Muscle layer of duodenum (tissue), 2 donors: ENCODE results near the gene SORCS2.
A peak's percentile ranks its signal among the peaks of the same experiment; 100 is the strongest.

Source experiments
- H3K27ac ChIP-seq: one replicate; pipeline ENCODE4 v1.7.0; 2013; ENCODE audit warnings: mild to moderate bottlenecking, low read length
- H3K27me3 ChIP-seq: one replicate; pipeline ENCODE4 v1.7.0; 2013; ENCODE audit warnings: low read depth, mild to moderate bottlenecking, control low read depth, low read length
- H3K36me3 ChIP-seq, 2 donors: one replicate each; pipeline ENCODE4 v1.7.0; 2013; ENCODE audit warnings: low read length in 2 of 2, control low read depth in 1 of 2, mild to moderate bottlenecking in 1 of 2; ENCODE audit not compliant: insufficient read depth in 2 of 2, control insufficient read depth in 1 of 2
- H3K4me1 ChIP-seq, 2 donors: one replicate each; pipeline ENCODE4 v1.7.0; 2013; ENCODE audit warnings: low read length in 2 of 2, mild to moderate bottlenecking in 2 of 2, control low read depth in 1 of 2, moderate library complexity in 1 of 2; ENCODE audit not compliant: insufficient read depth in 2 of 2, control insufficient read depth in 1 of 2
- H3K4me3 ChIP-seq, 2 donors: one replicate each; pipeline ENCODE4 v1.7.0; 2013; ENCODE audit warnings: low read length in 2 of 2, low read depth in 1 of 2, mild to moderate bottlenecking in 1 of 2
- H3K9me3 ChIP-seq, 2 donors: one replicate each; pipeline ENCODE4 v1.7.0; 2013; ENCODE audit warnings: low read length in 2 of 2, control low read depth in 1 of 2, mild to moderate bottlenecking in 1 of 2; ENCODE audit not compliant: control insufficient read depth in 1 of 2
- donor health status: healthy.

SORCS2 gene

DNA sequence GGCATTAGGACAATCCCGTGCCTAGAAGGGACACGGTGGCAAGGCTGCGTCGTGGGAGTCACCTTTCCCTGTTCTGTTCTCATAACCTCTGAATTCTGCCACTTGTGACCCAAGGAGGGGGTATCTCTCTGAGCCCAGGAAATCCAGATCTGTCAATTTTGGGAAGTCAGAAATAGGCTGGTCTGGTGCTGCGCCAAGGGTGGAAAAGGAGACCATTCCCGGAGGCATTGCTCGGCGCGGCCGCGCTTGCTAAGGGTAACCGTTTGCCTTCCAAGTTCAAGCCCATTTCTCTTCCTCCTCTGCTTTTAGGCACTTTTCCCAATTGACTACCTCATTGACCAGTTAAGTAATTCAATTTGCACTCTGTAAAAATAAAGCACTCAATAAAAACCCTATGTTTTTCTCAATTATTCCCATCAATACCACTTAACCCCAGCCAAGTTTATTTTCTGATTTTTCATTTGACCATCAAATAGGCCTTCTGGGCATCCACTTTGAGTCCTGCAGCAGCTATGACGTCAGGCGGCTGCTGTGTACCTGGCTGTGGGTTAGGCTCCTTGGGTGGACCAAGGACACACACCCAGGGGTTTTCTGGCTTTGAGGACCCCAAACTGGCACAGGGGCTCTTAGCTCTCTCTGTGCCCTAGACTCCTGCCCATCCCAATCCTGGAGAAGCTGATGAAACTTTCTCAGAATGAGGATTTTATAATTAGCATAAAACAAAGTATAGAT is 12.5 kb downstream of the SORCS2 start:
- no peak overlapping the region for H3K4me3 ChIP-seq
- no peak overlapping the region for H3K27ac ChIP-seq
- H3K27me3 ChIP-seq, result no peaks in the 10 kb centered on the region
- peaks cover 9 to 40% of the 10 kb centered on the region in 2 donors for H3K4me1 ChIP-seq
- no peaks in the 10 kb centered on the region for H3K36me3 ChIP-seq
- no peaks in the 10 kb centered on the region for H3K9me3 ChIP-seq

DNA sequence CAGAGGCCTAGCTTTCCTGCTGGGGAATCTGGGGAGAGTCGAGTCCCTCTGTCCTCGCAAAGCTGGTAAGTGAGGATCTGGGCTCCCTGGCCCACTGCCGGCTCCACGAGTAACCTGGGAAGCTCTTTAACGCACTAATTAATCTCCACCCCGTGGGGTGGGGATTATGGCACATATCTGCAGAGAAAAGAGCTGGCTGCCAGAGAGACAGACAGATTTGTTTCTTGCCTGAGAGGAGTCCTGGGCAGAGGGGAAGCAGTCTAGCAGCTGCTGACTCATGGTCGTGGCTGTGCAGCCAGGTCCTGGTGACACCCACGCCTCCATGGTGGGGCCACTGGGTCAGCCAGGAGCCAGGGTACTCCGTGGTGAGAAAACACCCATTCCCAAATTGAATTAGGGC is 14.0 kb downstream of the SORCS2 start:
- Histone ChIP-seq H3K27ac (peak overlapping the region; percentile 74), H3K27me3 (no peaks in the 10 kb centered on the region)

DNA sequence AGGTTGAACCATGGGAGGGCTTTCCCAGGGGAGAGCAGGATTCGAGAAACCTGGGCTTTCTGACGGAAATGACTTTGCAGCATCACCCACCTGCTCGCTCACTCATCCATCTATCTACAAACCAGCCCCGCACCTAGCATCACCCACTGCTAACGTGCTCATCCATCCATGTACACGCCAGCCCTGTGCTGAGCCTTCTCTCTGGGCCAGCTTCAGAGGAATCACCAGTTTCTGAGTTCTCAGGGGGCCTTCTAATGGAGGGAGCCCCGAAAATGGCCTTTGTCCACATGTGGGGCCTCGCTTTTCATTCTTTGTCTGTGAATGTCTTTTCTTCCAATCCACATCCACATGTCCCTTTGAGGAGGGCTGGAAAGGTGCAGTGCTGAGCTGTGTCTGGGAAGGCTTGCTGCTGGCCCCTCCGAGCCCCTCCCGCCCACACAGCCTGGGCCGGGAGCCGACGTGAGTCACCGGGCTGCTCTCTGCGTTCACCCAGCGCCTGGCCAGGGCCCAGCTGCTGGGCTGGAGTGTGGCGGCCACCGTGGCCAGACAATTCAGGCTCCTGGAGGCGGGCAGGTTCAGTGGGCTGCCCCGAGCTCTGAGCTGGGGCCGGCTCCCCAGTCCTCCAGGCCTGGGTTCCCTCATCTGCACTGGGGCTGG is 14.7 kb downstream of the SORCS2 start:
- Histone ChIP-seq H3K27ac (peak overlapping the region; percentile 74), H3K4me3 (peak overlapping the region; percentile 5 to 32), H3K9me3 (no peaks in the 10 kb centered on the region)

More for the DNA sequence above, 14.0 kb downstream of the SORCS2 start:
- peaks cover 9 to 40% of the 10 kb centered on the region in 2 donors for H3K4me1 ChIP-seq
- H3K4me3 ChIP-seq, result peak overlapping the region in 1 of 2 donors; percentile 32
- no peaks in the 10 kb centered on the region for H3K36me3 ChIP-seq
- H3K9me3 ChIP-seq, result no peaks in the 10 kb centered on the region

DNA sequence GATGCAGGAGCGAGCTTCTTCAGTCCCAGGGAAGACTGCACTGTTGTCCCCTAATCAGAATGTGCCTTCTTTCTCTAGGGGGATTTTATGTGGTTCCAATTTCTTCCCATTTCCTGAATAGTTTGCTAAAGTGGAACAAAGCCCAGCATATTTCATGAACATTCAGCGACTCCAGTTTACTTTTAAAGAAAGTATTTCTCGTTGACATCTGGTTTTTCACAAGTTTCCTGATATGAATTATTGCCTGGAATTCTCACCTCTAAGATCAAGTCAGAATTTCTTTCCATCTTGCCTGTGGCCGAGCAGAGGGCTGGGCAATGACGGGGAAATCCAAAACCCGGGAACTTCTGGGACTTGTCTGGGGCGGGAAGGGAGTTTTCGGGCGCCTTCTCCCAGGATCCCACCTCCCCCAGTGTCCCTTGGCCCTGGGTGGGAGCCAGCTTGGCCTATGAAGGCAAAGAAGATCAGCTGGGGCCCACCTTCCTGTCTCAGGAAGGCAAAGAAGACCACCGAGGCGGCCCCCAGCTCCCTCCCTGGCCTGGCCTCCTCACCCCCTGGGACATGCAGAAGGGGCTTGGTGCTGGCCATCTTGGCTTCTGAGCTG is 15.4 kb downstream of the SORCS2 start:
- H3K4me1 ChIP-seq, result peaks cover 9 to 32% of the 10 kb centered on the region in 2 donors
- no peak overlapping the region for H3K27ac ChIP-seq
- no peaks in the 10 kb centered on the region for H3K27me3 ChIP-seq
- no peaks in the 10 kb centered on the region for H3K9me3 ChIP-seq
- no peaks in the 10 kb centered on the region for H3K36me3 ChIP-seq
- no peak overlapping the region for H3K4me3 ChIP-seq

More for the DNA sequence above, 14.7 kb downstream of the SORCS2 start:
- Histone ChIP-seq H3K4me1 (peaks cover 9 to 36% of the 10 kb centered on the region in 2 donors), H3K36me3 (no peaks in the 10 kb centered on the region), H3K27me3 (no peaks in the 10 kb centered on the region)

DNA sequence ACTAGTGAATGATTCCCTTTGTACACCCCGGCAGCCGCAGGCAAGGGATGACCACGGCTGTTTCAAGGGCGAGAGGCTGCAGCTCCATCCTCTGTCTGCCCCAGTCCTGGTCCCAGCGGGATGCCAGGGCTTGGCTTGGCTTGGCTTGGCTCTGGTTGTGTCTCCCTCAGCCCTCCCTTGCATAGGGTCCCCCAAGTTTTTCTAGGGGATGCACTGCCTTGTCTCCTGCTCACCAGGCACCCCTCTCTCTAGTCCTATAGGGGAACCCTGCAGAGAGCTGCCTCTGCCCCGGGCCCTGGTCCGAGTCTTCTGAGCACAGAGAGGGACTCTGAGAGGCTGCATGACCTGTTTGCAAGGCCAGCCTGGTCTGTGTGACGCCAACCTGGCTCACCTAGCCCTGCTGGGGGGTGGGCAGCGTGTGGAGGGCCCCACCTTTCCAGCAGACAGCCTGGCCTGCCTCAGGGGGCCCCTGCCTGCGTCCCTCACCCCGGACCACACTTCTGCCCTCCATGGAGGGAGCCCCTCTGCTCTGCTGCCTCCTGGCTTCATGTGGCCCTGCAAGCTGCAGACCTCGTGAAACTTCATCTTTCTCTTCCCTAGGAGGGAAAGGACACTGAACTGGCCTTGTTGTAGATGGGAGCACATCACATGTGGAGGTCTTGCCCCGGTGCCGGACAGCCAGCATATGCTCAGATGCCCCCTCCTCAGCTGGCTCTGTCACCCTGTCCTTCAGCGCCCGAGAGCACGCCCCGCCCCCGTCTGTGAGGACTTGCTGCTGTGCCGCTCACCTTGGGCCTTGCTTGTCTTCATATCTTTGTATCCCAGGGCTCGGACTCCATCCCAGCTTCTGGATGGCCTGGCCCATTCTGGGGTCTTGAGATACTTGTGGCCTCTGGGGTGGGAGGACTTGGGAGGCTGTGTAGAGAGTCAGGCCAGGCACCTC is 16.4 kb downstream of the SORCS2 start:
- Histone ChIP-seq H3K27me3 (no peaks in the 10 kb centered on the region), H3K9me3 (no peaks in the 10 kb centered on the region), H3K27ac (no peak overlapping the region), H3K4me1 (peaks cover 9 to 32% of the 10 kb centered on the region in 2 donors), H3K36me3 (no peaks in the 10 kb centered on the region), H3K4me3 (no peak overlapping the region)

DNA sequence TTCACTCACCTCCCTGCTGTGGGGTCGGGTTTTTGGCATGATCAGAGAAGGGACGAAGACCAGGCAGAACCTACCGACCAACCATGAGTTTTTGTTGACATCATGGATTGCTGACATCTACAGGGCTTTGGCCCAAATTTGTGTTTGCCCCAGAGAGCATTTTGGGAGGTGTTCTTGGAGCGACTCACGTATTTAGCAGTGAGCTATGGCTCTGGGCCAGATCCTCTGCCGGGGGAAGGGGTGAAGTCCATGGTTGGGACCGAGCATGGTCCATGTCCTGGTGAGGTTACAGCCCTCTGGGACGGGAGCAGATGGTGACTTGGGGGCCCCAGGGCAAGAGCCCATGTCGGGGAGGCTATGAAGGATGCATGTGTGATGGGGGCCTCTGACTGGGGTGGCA is 17.4 kb downstream of the SORCS2 start:
- no peaks in the 10 kb centered on the region for H3K27me3 ChIP-seq
- peaks cover 9 to 32% of the 10 kb centered on the region in 2 donors for H3K4me1 ChIP-seq

DNA sequence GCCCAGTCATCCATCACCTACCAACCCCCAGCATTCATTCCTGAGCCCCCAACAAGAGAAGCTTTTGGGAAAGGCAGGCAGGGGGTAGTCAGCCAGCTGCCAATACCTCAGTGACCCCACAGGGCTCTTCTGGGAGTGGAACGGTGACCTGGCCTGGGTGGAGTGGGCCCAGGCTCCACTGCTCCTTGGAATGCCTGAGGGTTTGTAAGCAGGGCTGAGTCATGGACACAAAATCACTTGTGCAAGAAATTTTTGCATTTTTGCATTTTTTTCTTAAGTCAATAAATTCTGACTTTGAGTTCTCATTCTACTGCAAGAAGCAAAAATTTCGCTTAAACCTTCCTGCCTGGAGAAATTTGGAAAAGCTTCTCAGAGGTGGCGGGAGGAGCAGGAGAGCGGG is 18.5 kb downstream of the SORCS2 start:
- Histone ChIP-seq H3K9me3 (no peaks in the 10 kb centered on the region), H3K4me3 (no peak overlapping the region), H3K27ac (no peak overlapping the region), H3K36me3 (no peaks in the 10 kb centered on the region), H3K27me3 (no peaks in the 10 kb centered on the region), H3K4me1 (peaks cover 9 to 26% of the 10 kb centered on the region in 2 donors)

More for the DNA sequence above, 17.4 kb downstream of the SORCS2 start:
- Histone ChIP-seq H3K36me3 (no peaks in the 10 kb centered on the region), H3K27ac (no peak overlapping the region), H3K4me3 (no peak overlapping the region), H3K9me3 (no peaks in the 10 kb centered on the region)

DNA sequence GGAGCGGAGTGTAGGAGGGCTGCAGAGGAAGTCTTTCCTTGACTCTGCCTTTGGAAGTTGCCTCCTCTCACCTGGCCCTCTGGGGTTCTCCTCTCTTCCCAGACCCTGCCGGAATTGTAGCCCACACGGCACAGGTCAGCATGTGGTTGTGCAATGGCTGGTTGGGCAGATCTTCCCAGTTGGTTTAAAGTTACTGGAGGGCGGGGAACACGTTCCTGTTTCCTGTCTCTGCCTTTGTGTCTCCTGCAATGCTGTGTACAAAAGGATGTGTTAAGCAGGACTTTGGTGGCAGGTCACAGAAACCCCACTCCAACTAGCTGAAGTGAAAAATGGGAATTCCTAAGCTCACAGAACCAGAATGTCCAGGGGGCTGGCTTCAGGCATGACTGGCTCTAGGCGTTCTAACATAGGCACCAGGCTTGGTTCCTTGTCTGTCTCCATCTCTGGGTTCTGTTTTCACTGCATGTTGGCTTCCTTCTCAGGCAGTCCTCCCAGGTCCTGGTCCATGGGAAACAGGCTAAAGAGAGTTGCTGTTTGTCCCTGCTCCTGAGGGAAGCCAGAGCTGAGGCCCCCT is 19.9 kb downstream of the SORCS2 start:
- Histone ChIP-seq H3K36me3 (no peaks in the 10 kb centered on the region), H3K27me3 (no peaks in the 10 kb centered on the region), H3K4me1 (peaks cover 4 to 17% of the 10 kb centered on the region in 2 donors), H3K9me3 (no peaks in the 10 kb centered on the region), H3K4me3 (no peak overlapping the region), H3K27ac (no peak overlapping the region)

DNA sequence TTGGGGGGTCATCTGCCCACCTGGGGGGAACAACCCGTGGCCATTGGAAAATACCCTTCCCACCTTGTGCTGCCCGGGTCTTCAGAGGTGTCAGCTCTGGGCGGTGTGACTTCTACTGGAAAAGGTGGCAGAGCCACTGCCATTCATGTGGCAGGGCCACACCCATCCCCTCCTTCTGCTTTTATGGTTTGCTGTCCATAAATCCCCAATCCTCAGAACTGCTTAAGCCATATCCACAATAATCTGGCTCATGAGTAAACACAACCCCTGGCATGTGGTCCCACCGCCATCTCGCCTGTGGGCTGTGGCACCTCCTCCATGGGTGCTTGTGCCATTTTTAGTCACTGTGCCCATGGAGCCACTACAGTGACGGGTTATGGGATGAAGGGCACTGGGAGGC is 20.6 kb downstream of the SORCS2 start:
- H3K36me3 ChIP-seq, result no peaks in the 10 kb centered on the region
- no peak overlapping the region for H3K4me3 ChIP-seq
- H3K27ac ChIP-seq, result no peak overlapping the region
- no peaks in the 10 kb centered on the region for H3K27me3 ChIP-seq
- no peaks in the 10 kb centered on the region for H3K9me3 ChIP-seq
- peaks cover 0 to 13% of the 10 kb centered on the region in 2 donors for H3K4me1 ChIP-seq

DNA sequence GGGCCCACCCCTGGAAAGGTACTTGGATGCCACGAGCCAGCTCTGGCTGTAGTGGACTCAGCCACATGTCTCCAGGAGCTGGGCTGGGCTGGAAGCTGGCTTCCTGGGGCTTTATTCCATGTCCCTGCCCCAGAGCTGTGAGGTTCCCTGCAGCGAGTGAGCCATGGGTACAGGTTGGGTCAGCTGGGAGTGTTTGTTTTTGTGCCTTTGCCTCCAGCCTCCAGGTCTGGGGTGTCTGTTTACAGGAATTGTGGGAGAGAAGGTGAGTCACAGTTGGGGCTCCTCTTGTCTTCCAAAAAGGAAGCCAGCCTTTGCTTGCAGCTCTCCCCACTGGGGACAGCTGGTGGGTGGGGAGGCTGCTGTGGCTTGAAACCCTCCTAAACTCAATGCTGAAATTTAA is 21.5 kb downstream of the SORCS2 start:
- Histone ChIP-seq H3K9me3 (no peaks in the 10 kb centered on the region), H3K27ac (no peak overlapping the region), H3K27me3 (no peaks in the 10 kb centered on the region), H3K4me1 (peaks cover 0 to 4% of the 10 kb centered on the region in 2 donors), H3K36me3 (no peaks in the 10 kb centered on the region), H3K4me3 (no peak overlapping the region)
